Measurements from ENCODE around the gene CDH1.

Gene CDH1

DNA sequence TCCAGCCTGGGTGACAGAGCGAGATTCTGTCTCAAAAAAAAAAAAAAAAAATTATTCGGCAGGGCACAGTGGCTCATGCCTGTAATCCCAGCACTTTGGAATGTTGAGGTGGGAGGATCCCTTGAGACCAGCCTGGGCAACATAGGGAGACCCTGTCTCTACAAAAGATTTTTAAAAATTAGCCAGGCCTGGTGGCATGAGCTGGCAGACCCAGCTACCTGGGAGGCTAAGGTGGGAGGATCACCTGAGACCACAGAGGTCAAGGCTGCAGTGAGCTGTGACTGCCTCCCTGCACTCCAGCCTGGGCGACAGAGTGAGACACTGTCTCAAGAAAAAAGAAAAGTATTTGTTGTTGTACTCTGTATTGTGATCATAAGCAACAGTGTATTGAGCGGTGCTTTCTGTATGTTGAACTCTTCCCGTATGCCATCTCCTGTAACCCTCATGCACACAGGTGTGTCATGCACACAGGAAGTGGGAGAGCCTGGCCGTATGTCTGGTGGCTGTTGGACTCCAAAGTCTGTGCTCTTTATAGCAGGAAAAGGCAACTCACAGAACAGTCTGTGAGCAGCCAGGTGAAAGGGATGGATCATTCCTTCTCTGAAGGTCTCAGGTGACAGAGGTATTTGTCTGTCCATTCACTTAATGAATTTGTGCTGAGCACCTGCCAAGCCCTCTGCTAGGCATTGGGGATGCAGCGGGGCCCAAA, 17.1 kb downstream of the CDH1 start:
- H2AK5ac ChIP-seq (ENCODE audit: low read depth, low read length), result no peak overlapping the region
- no peak overlapping the region for H3K23ac ChIP-seq (ENCODE audit: low read depth, low read length, poor library complexity)
- no peak overlapping the region for H4K91ac ChIP-seq (ENCODE audit: low read depth, low read length, poor library complexity)
- H3K4me3 ChIP-seq (ENCODE audit: low read length in 2 of 2), result no peak overlapping the region
- H3K18ac ChIP-seq (ENCODE audit: low read length), result no peak overlapping the region
- no peaks in the 10 kb centered on the region for H3K27me3 ChIP-seq (ENCODE audit: control insufficient read depth in 3 of 3, insufficient read depth in 3 of 3, low read depth in 1 of 3, low read length in 3 of 3)
- no peak overlapping the region for H3K14ac ChIP-seq (ENCODE audit: low read length)
- no peaks in the 10 kb centered on the region for H3K9me3 ChIP-seq (replicated peaks in 1 of 2; ENCODE audit: control insufficient read depth in 2 of 2, insufficient read depth in 1 of 2, low read depth in 1 of 2, low read length in 2 of 2)
- no peak overlapping the region for H4K8ac ChIP-seq (ENCODE audit: low read depth, low read length)
- H2BK15ac ChIP-seq (ENCODE audit: low read length), result no peak overlapping the region
- H3K4me1 ChIP-seq (ENCODE audit: control insufficient read depth in 2 of 2, insufficient read depth in 1 of 2, low read depth in 1 of 2, low read length in 2 of 2), result no peaks in the 10 kb centered on the region
- no peak overlapping the region for H2AFZ ChIP-seq (ENCODE audit: low read length)
- no peaks in the 10 kb centered on the region for H3K79me1 ChIP-seq (ENCODE audit: low read depth, low read length)
- no CpG with 5 or more reads among the region's 7 CpGs for WGBS, 2 donors (ENCODE audit: extremely low coverage in 2 of 2, insufficient read length in 2 of 2, insufficient replicate concordance in 1 of 2)
- H2BK120ac ChIP-seq (ENCODE audit: low read depth, low read length), result no peak overlapping the region
- no peak overlapping the region for H2BK5ac ChIP-seq (ENCODE audit: low read length)
- H3K4me2 ChIP-seq (ENCODE audit: insufficient read depth, low read length, poor library complexity, severe bottlenecking), result no peak overlapping the region
- no peaks in the 10 kb centered on the region for H3K36me3 ChIP-seq (replicated peaks in 1 of 2; ENCODE audit: control insufficient read depth in 2 of 2, insufficient read depth in 2 of 2, low read length in 2 of 2)
- H2BK12ac ChIP-seq (ENCODE audit: low read length), result no peak overlapping the region
- no peak for DNase-seq (ENCODE audit: low spot score)
- H3K9ac ChIP-seq (ENCODE audit: low read depth, low read length, poor library complexity), result no peak overlapping the region
- no peak overlapping the region for H3K27ac ChIP-seq (replicated peaks; ENCODE audit: low read length)
- no peak overlapping the region for H3K4ac ChIP-seq (ENCODE audit: low read length)

DNA sequence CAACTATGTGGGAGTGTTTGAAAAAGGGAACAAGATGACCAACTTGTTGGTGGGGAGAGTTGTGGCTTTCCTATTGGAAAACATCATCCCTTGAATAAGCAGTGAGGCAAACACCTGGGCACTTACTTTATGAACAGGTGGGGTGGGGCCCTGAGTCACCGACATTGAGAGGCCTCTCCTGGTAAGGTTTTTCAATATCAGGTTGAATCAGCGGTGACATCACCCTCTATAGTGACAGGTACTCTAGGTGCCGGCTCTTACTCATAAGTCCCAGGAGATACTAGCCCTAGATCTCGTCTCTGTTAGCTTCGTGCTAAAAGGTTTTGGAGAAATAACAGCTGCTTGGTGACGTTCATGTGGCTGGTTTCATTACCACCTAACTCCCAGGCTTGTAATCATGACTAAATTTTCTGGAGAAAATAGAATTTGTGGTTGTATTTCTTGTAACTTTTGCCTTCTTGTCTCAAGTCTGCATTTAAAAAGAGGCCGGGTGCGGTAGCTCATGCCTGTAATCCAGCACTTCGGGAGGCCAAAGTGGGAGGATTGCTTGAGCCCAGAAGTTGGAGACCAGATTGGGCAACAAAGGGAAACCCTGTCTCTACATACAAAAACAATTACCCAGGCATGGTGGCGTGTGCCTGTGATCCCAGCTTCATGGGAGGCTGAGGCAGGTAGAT, 19.3 kb downstream of the CDH1 start:
- Histone ChIP-seq H2BK15ac (ENCODE audit: low read length) (no peak overlapping the region), H3K27me3 (ENCODE audit: control insufficient read depth in 3 of 3, insufficient read depth in 3 of 3, low read depth in 1 of 3, low read length in 3 of 3) (peaks cover 0 to under 1% (median 0%) of the 10 kb centered on the region in 3 experiments), H4K8ac (ENCODE audit: low read depth, low read length) (no peak overlapping the region), H4K91ac (ENCODE audit: low read depth, low read length, poor library complexity) (no peak overlapping the region), H3K4me2 (ENCODE audit: insufficient read depth, low read length, poor library complexity, severe bottlenecking) (no peak overlapping the region), H2AK5ac (ENCODE audit: low read depth, low read length) (no peak overlapping the region), H2BK5ac (ENCODE audit: low read length) (no peak overlapping the region), H3K9me3 (replicated peaks in 1 of 2; ENCODE audit: control insufficient read depth in 2 of 2, insufficient read depth in 1 of 2, low read depth in 1 of 2, low read length in 2 of 2) (no peaks in the 10 kb centered on the region), H3K23ac (ENCODE audit: low read depth, low read length, poor library complexity) (no peak overlapping the region), H3K4me3 (ENCODE audit: low read length in 2 of 2) (no peak overlapping the region), H3K14ac (ENCODE audit: low read length) (no peak overlapping the region), H3K4me1 (ENCODE audit: control insufficient read depth in 2 of 2, insufficient read depth in 1 of 2, low read depth in 1 of 2, low read length in 2 of 2) (peaks cover 2 to 3% of the 10 kb centered on the region in 2 donors), H3K18ac (ENCODE audit: low read length) (no peak overlapping the region), H2BK12ac (ENCODE audit: low read length) (no peak overlapping the region), H3K9ac (ENCODE audit: low read depth, low read length, poor library complexity) (no peak overlapping the region), H2AFZ (ENCODE audit: low read length) (no peak overlapping the region), H2BK120ac (ENCODE audit: low read depth, low read length) (no peak overlapping the region), H3K79me1 (ENCODE audit: low read depth, low read length) (no peaks in the 10 kb centered on the region), H3K36me3 (replicated peaks in 1 of 2; ENCODE audit: control insufficient read depth in 2 of 2, insufficient read depth in 2 of 2, low read length in 2 of 2) (no peaks in the 10 kb centered on the region), H3K27ac (replicated peaks; ENCODE audit: low read length) (no peak overlapping the region), H3K4ac (ENCODE audit: low read length) (no peak overlapping the region)
- no CpG with 5 or more reads among the region's 10 CpGs for WGBS, 2 donors (ENCODE audit: extremely low coverage in 2 of 2, insufficient read length in 2 of 2, insufficient replicate concordance in 1 of 2)
- no peak for DNase-seq (ENCODE audit: low spot score)

DNA sequence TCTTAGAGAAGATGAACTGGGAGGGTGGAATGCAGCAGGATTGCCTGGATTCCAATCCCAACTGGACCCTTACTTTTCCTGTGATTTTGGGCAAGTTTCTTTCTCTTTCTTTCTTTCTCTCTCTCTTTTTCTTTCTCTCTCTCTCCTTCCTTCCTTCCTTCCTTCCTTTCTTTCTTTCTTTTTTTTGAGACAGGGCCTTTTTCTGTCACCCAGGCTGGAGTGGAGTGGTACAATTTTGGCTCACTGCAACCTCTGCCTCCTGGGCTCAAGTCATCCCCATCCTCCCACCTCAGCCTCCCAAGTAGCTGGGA, 20.5 kb downstream of the CDH1 start:
- H3K9ac ChIP-seq (ENCODE audit: low read depth, low read length, poor library complexity), result no peak overlapping the region
- H3K36me3 ChIP-seq (replicated peaks in 1 of 2; ENCODE audit: control insufficient read depth in 2 of 2, insufficient read depth in 2 of 2, low read length in 2 of 2), result no peaks in the 10 kb centered on the region
- DNase-seq (ENCODE audit: low spot score), result no peak
- no peak overlapping the region for H3K23ac ChIP-seq (ENCODE audit: low read depth, low read length, poor library complexity)
- no peak overlapping the region for H3K14ac ChIP-seq (ENCODE audit: low read length)
- no peak overlapping the region for H3K4ac ChIP-seq (ENCODE audit: low read length)
- no peaks in the 10 kb centered on the region for H3K9me3 ChIP-seq (replicated peaks in 1 of 2; ENCODE audit: control insufficient read depth in 2 of 2, insufficient read depth in 1 of 2, low read depth in 1 of 2, low read length in 2 of 2)
- no peaks in the 10 kb centered on the region for H3K79me1 ChIP-seq (ENCODE audit: low read depth, low read length)
- no peak overlapping the region for H2BK5ac ChIP-seq (ENCODE audit: low read length)
- H3K4me1 ChIP-seq (ENCODE audit: control insufficient read depth in 2 of 2, insufficient read depth in 1 of 2, low read depth in 1 of 2, low read length in 2 of 2), result peaks cover 2 to 3% of the 10 kb centered on the region in 2 donors
- H2BK15ac ChIP-seq (ENCODE audit: low read length), result no peak overlapping the region
- H2BK12ac ChIP-seq (ENCODE audit: low read length), result no peak overlapping the region
- H2BK120ac ChIP-seq (ENCODE audit: low read depth, low read length), result no peak overlapping the region
- H4K8ac ChIP-seq (ENCODE audit: low read depth, low read length), result no peak overlapping the region
- no peak overlapping the region for H2AFZ ChIP-seq (ENCODE audit: low read length)
- H4K91ac ChIP-seq (ENCODE audit: low read depth, low read length, poor library complexity), result no peak overlapping the region
- no peak overlapping the region for H3K18ac ChIP-seq (ENCODE audit: low read length)
- H3K4me2 ChIP-seq (ENCODE audit: insufficient read depth, low read length, poor library complexity, severe bottlenecking), result no peak overlapping the region
- H2AK5ac ChIP-seq (ENCODE audit: low read depth, low read length), result no peak overlapping the region
- H3K27ac ChIP-seq (replicated peaks; ENCODE audit: low read length), result no peak overlapping the region
- peaks cover 0 to 2% (median 0%) of the 10 kb centered on the region in 3 experiments for H3K27me3 ChIP-seq (ENCODE audit: control insufficient read depth in 3 of 3, insufficient read depth in 3 of 3, low read depth in 1 of 3, low read length in 3 of 3)
- no peak overlapping the region for H3K4me3 ChIP-seq (ENCODE audit: low read length in 2 of 2)

DNA sequence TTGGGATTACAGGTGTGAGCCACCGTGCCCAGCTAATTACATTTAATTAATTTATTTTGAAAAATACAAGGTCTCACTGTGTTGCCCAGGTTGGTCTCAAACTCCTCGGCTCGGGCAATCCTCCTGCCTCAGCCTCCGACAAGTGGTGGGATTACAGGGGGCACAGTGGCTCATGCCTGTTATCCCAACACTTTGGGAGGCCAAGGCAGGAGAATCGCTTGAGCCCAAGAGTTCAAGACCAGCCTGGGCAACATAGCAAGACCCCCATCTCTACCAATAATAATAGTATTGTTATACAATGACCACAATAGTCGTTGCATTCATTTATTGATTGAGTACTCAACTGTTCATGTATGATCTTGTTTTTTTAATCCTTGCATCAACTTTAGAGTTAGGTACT, 22.0 kb downstream of the CDH1 start:
- Histone ChIP-seq H2BK12ac (ENCODE audit: low read length) (no peak overlapping the region), H2BK5ac (ENCODE audit: low read length) (no peak overlapping the region), H3K18ac (ENCODE audit: low read length) (no peak overlapping the region), H3K9me3 (replicated peaks in 1 of 2; ENCODE audit: control insufficient read depth in 2 of 2, insufficient read depth in 1 of 2, low read depth in 1 of 2, low read length in 2 of 2) (no peaks in the 10 kb centered on the region), H4K91ac (ENCODE audit: low read depth, low read length, poor library complexity) (no peak overlapping the region), H2BK15ac (ENCODE audit: low read length) (no peak overlapping the region), H3K4ac (ENCODE audit: low read length) (no peak overlapping the region), H3K14ac (ENCODE audit: low read length) (no peak overlapping the region), H3K79me1 (ENCODE audit: low read depth, low read length) (no peaks in the 10 kb centered on the region), H3K23ac (ENCODE audit: low read depth, low read length, poor library complexity) (no peak overlapping the region), H4K8ac (ENCODE audit: low read depth, low read length) (no peak overlapping the region), H2AK5ac (ENCODE audit: low read depth, low read length) (no peak overlapping the region), H2BK120ac (ENCODE audit: low read depth, low read length) (no peak overlapping the region), H3K9ac (ENCODE audit: low read depth, low read length, poor library complexity) (no peak overlapping the region), H3K4me2 (ENCODE audit: insufficient read depth, low read length, poor library complexity, severe bottlenecking) (no peak overlapping the region), H3K4me3 (ENCODE audit: low read length in 2 of 2) (no peak overlapping the region), H3K27ac (replicated peaks; ENCODE audit: low read length) (no peak overlapping the region), H2AFZ (ENCODE audit: low read length) (no peak overlapping the region), H3K36me3 (replicated peaks in 1 of 2; ENCODE audit: control insufficient read depth in 2 of 2, insufficient read depth in 2 of 2, low read length in 2 of 2) (no peaks in the 10 kb centered on the region), H3K27me3 (ENCODE audit: control insufficient read depth in 3 of 3, insufficient read depth in 3 of 3, low read depth in 1 of 3, low read length in 3 of 3) (peaks cover 0 to 9% (median 0%) of the 10 kb centered on the region in 3 experiments), H3K4me1 (ENCODE audit: control insufficient read depth in 2 of 2, insufficient read depth in 1 of 2, low read depth in 1 of 2, low read length in 2 of 2) (peaks cover 5 to 7% of the 10 kb centered on the region in 2 donors)
- WGBS, 2 donors (ENCODE audit: extremely low coverage in 2 of 2, insufficient read length in 2 of 2, insufficient replicate concordance in 1 of 2), result no CpG with 5 or more reads among the region's 6 CpGs
- no peak for DNase-seq (ENCODE audit: low spot score)

All from neuronal stem cell (in vitro differentiated cells).